A549 (cell line): Measurements from ENCODE around the gene EIF4G3.

Experiments used
- KDM1A ChIP-seq: fragments of 200-600 bp; sonication (generic); IDR thresholded peaks from 2 replicates; pipeline ENCODE4 v1.6.1; 2016; ENCODE audit warnings: low read depth, mild to moderate bottlenecking
- TF ChIP-seq, protein P1 (sequence below): fragments of 150-350 bp; IDR thresholded peaks from 2 replicates; pipeline ENCODE4 v1.6.1; 2014; ENCODE audit warnings: low read depth, mild to moderate bottlenecking, low read length

DNA sequence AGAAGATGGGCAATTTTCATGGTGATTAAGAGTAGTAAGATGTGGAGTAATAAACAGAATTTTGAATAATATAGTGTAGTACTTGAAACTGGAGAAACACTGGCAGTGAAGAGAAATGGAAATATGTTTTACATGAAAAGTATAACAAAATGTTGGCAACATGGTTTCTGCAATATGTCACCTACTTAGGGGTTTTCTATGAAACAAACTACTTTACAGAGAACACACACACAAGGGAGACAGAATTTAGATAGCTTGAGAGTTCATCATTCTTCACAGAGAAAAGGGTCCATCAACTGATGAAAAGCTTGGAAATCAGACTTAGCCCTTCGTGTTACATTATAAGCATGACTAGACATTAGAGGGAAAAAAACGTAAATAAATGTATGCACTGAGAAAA is 135.2 kb downstream of the EIF4G3 start:
- TF ChIP-seq, protein P1, sequence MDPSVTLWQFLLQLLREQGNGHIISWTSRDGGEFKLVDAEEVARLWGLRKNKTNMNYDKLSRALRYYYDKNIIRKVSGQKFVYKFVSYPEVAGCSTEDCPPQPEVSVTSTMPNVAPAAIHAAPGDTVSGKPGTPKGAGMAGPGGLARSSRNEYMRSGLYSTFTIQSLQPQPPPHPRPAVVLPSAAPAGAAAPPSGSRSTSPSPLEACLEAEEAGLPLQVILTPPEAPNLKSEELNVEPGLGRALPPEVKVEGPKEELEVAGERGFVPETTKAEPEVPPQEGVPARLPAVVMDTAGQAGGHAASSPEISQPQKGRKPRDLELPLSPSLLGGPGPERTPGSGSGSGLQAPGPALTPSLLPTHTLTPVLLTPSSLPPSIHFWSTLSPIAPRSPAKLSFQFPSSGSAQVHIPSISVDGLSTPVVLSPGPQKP = no peak
- TF ChIP-seq KDM1A = no peak
